Kidney (tissue), 11 donors: ENCODE results near the gene MST1. TPM values are rescaled to one million over a fixed set of nuclear protein-coding genes. Genes with fewer than 3 reads are reported as not detected.
"Not testable (repeated sequence)": the region's sequence is repeated elsewhere in the genome, so short reads cannot be mapped to it uniquely, and the experiment has no call there.

Source experiments
- DNase-seq, 5 donors: peaks; one replicate each; pipeline ENCODE4 v3.0.0-alpha.2; 2013 to 2020
- FAIRE-seq: peaks from 2 replicates; lab custom pipeline; 2012; peaks lifted over from hg19 to GRCh38; lab: Jason Lieb, UNC
- H3K27ac ChIP-seq, 2 donors: one replicate each; pipeline ENCODE4 v1.7.0; 2013; ENCODE audit warnings: low read depth in 2 of 2, low read length in 2 of 2, inconsistent platforms in 1 of 2
- H3K27me3 ChIP-seq: one replicate; pipeline ENCODE4 v1.7.1; 2013; ENCODE audit warnings: low read length, inconsistent platforms; ENCODE audit not compliant: control insufficient read depth, insufficient read depth
- H3K36me3 ChIP-seq, 3 donors: one replicate each; pipeline versions ENCODE4 v1.7.0 to v1.7.1; 2013; ENCODE audit warnings: low read length in 3 of 3, control low read depth in 1 of 3, inconsistent platforms in 1 of 3; ENCODE audit not compliant: insufficient read depth in 3 of 3, control insufficient read depth in 2 of 3
- H3K4me1 ChIP-seq, 3 donors: one replicate each; pipeline versions ENCODE4 v1.7.0 to v1.7.1; 2013; ENCODE audit warnings: low read length in 3 of 3, inconsistent platforms in 1 of 3, low read depth in 1 of 3; ENCODE audit not compliant: control insufficient read depth in 2 of 3, insufficient read depth in 2 of 3
- H3K4me3 ChIP-seq, 3 donors: one replicate each; pipeline versions ENCODE4 v1.7.0 to v1.8.1; 2013; ENCODE audit warnings: low read length in 3 of 3, control low read depth in 1 of 3, inconsistent platforms in 1 of 3
- H3K9ac ChIP-seq, 3 donors: one replicate each; pipeline versions ENCODE4 v1.7.0 to v1.7.1; 2013; ENCODE audit warnings: low read length in 3 of 3, control low read depth in 1 of 3, inconsistent platforms in 1 of 3
- H3K9me3 ChIP-seq, 3 donors: one replicate each; pipeline versions ENCODE4 v1.7.0 to v1.7.1; 2013; ENCODE audit warnings: low read length in 3 of 3, control low read depth in 1 of 3, inconsistent platforms in 1 of 3; ENCODE audit not compliant: control insufficient read depth in 2 of 3, insufficient read depth in 1 of 3
- intact Hi-C: fragments of 100-400 bp; cut with DNase I; formaldehyde crosslinking; loops from one replicate; pipeline ENCODE4 v1.11.1; 2022
- polyA plus RNA-seq: library from polyadenylated mRNA; stranded (reverse); fragments of 350-450 nt; fragmentation: Illumina TruSeq; extraction: RNeasy Lipid Tissue Mini Kit (QIAGEN cat#74804); gene quantifications from one replicate; pipeline ENCODE4 v1.2.3, GENCODE V29; 2014; ENCODE audit warnings: low read depth, low replicate concordance; ENCODE audit not compliant: insufficient read depth
- total RNA-seq: library from RNA; stranded (reverse); fragmentation: NEBNext Ultra II Directional; extraction: Animal tissue kit (Norgen Biotek cat#: 25700); gene quantifications from one replicate; pipeline ENCODE4 v1.2.1, GENCODE V29; 2021
- donor health status: control.
- donor health status: control.
- donor health status: DM: yes; HTN: yes; CAD: no.
- donor health status: Normal renal cell carcinoma (clear cell type).

Gene MST1
- total and polyA plus RNA-seq, 2 donors from 2014 or later: 77.3 to 152 TPM

DNA sequence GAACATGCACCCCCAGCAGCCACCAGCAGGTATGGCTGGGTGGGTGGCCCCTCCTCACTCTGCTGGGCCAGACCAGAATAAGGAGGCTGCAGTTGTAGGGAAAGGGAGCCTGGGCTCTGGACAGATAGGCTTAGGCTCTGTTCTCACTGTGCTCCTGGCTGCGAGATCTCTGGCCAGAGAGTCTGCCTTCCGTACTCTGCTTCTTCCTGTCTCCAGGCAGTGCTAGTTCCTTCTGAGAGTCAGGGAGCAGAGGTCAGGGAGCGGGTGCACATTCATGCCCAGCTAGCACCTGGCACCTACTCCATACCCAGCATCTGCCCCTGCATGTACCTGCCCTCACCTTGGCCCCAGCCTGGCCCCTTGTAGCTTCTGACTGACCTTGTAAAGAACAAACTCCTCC lies 2.2 kb upstream of the MST1 start:
- H3K4me3 ChIP-seq, DNase-seq, intact Hi-C loops, FAIRE-seq, H3K9ac ChIP-seq, H3K36me3 ChIP-seq, H3K27me3 ChIP-seq, H3K27ac ChIP-seq, H3K9me3 ChIP-seq: not testable (repeated sequence)
- H3K4me1 ChIP-seq: peaks cover 0 to 23% (median 4%) of the 10 kb centered on the region in 3 donors

DNA sequence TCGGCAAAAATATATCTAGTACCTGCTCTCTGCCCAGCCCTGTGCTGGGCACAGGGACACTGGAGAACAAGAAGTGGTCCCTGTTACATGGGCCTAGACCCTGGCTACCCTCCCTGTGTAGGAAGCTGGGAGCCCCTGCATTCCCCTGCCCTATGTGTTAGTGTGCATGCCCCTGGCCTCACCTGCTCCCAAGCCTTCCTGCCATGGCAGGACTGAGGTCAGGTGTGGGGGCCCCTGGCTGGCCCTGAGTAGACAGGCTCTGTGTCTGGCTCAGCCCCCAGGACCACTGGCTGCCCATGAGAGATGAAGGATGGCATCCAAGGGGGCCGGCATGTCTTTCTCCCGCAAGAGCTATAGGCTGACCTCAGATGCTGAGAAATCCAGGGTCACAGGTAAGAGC lies 1.6 kb upstream of the MST1 start:
- H3K4me3 ChIP-seq: peak overlapping the region in 1 of 3 donors; percentile 89

DNA sequence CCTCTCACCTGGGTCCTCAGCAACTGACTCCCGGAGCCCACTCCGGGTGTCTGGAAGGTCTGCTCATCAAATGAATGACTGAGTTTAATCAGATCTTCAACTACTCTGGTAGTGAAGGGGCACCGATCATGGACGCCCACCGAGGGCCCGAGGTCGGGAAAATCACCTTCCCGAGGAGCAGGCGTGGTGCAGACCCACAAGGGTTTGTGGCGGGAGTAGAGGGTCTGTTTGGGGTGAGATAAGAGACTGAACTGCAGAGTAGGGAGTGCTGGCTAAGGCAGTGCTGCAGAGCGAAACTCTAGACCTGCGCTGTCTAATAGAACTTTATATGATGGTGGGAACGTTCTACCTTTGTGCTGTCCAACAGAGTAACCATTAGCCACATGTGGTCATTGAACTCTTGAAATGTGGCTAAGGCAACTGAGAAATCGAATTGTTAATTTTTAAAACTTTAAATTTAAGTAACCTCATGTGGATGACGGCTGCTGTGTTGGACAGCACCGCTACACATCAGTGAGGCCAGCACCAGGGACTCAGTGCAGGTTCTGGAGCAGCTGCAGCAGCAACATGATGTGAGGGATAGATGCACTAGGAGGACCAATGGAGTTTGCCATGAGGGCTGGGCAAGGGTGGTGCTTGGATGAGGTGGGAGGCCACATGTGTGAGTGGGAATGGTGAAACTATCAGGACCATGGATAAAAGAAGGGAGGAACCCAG lies 792 bp upstream of the MST1 start:
- DNase-seq, FAIRE-seq, H3K27me3 ChIP-seq, intact Hi-C loops, H3K36me3 ChIP-seq, H3K9me3 ChIP-seq: not testable (repeated sequence)
- Histone ChIP-seq H3K4me3 (peak overlapping the region; percentile 57 to 89 (median 83)), H3K4me1 (peaks cover 0 to 25% (median 4%) of the 10 kb centered on the region in 3 donors), H3K9ac (peak overlapping the region; percentile 58 to 96 (median 90)), H3K27ac (peak overlapping the region in 1 of 2 donors; percentile 89)

More for the DNA sequence above, 1.6 kb upstream of the MST1 start:
- H3K9ac ChIP-seq, H3K36me3 ChIP-seq, H3K9me3 ChIP-seq, H3K27ac ChIP-seq, intact Hi-C loops, FAIRE-seq, H3K27me3 ChIP-seq: not testable (repeated sequence)
- DNase-seq: peak in 1 of 5 donors; percentile 63
- peaks cover 0 to 23% (median 4%) of the 10 kb centered on the region in 3 donors for H3K4me1 ChIP-seq

DNA sequence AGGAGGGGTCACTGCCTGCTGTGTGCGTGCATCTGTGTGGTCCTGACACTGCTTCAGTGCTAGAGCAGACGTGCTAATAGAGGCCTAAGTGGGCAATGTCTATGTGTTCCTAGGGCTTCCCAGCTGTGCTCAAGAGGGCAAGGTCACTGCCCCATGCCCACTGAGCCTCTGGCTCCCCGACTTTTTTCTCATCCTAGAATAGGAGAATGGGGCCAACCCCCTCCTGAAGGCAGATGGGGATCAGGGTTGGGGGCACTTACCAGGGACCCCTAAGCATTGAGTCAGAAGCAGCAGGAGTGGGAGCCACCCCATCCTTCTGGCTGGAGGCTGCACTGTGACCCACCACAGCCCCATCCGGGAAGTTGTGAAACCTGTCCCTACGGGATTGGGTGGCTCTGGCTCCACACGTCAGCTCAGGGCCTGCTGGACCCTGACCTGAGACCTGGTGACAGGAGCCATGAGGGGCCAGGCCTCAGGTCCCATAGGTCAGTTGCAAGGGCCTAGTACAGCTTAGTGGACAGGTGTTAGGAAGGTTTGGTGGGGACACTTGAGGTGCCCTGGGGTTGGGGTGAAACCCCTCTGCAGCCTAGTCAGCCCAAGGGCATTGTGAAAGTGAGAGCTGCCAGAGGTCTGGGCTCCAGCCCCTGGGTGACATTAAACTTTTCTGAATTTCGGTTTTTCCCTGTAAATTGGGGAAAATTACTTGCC lies 782 bp downstream of the MST1 start:
- intact Hi-C loops, FAIRE-seq, H3K27me3 ChIP-seq, H3K9me3 ChIP-seq, H3K36me3 ChIP-seq: not testable (repeated sequence)
- peak overlapping the region; percentile 85 to 89 for H3K27ac ChIP-seq
- peak in 2 of 5 donors; percentile 15 to 68 for DNase-seq
- H3K9ac ChIP-seq: peak overlapping the region in 2 of 3 donors; percentile 93 to 96
- H3K4me1 ChIP-seq: peaks cover 0 to 29% (median 9%) of the 10 kb centered on the region in 3 donors
- peak overlapping the region in 2 of 3 donors; percentile 83 to 89 for H3K4me3 ChIP-seq

- Histone ChIP-seq H3K4me1 (peaks cover 0 to 40% (median 17%) of the 10 kb centered on the region in 3 donors), H3K36me3 (peaks cover 0 to 12% (median 3%) of the 10 kb centered on the region in 3 donors)
- H3K9ac ChIP-seq, DNase-seq, H3K4me3 ChIP-seq, FAIRE-seq, H3K9me3 ChIP-seq, H3K27me3 ChIP-seq, H3K27ac ChIP-seq, intact Hi-C loops: not testable (repeated sequence)
Measured at GRCh38 chr3:49687424-49687795, 1.9 kb downstream of the MST1 start.

GRCh38 chr3:49686769-49687423 lies 2.4 kb downstream of the MST1 start:
- DNase-seq: peak; percentile 87 to 93 (median 92)
- FAIRE-seq, H3K9ac ChIP-seq, H3K9me3 ChIP-seq, H3K27ac ChIP-seq, intact Hi-C loops, H3K27me3 ChIP-seq: not testable (repeated sequence)
- Histone ChIP-seq H3K36me3 (peaks cover 0 to 17% (median 4%) of the 10 kb centered on the region in 3 donors), H3K4me1 (peaks cover 0 to 44% (median 23%) of the 10 kb centered on the region in 3 donors), H3K4me3 (peak overlapping the region; percentile 36 to 51 (median 42))

- H3K27ac ChIP-seq: peak overlapping the region in 1 of 2 donors; percentile 39
- FAIRE-seq, H3K27me3 ChIP-seq, H3K9me3 ChIP-seq, intact Hi-C loops, H3K9ac ChIP-seq: not testable (repeated sequence)
- peaks cover 0 to 22% (median 6%) of the 10 kb centered on the region in 3 donors for H3K36me3 ChIP-seq
- peak; percentile 68 to 92 (median 74) for DNase-seq
- peak overlapping the region; percentile 33 to 51 (median 42) for H3K4me3 ChIP-seq
- H3K4me1 ChIP-seq: peaks cover 0 to 41% (median 24%) of the 10 kb centered on the region in 3 donors
Measured at GRCh38 chr3:49686346-49686745, 2.9 kb downstream of the MST1 start.
